Frontal cortex (tissue), 4 donors: ENCODE results near the gene RNF7. TPM values are rescaled to one million over a fixed set of nuclear protein-coding genes. Genes with fewer than 3 reads are reported as not detected.
"Not testable (repeated sequence)": the region's sequence is repeated elsewhere in the genome, so short reads cannot be mapped to it uniquely, and the experiment has no call there.

Experiments
- DNase-seq, 2 donors: peaks; one replicate each; pipeline ENCODE4 v3.0.0; 2012; ENCODE audit warnings: low spot score in 2 of 2
- FAIRE-seq: peaks from 2 replicates; lab custom pipeline; 2012; peaks lifted over from hg19 to GRCh38; lab: Jason Lieb, UNC
- total RNA-seq: library from RNA; depleted of rRNA; stranded (reverse); fragments of >200 nt; gene quantifications from one replicate; pipeline ENCODE4 v1.2.3, GENCODE V29; 2014
- donor health status: control.
- donor health status: control.
- donor health status: control.

The RNF7 gene
- total RNA-seq: 39.9 TPM

GRCh38 chr3:141738022-141738890 is at the start of gene RNF7:
Gene RNF7, plus strand, starts transcription at chr3:141738298. Its CDS starts 44 bp downstream, at chr3:141738342.
- FAIRE-seq (no peak), DNase-seq (peak; percentile 88 to 92)

GRCh38 chr3:141690431-141691072 is 47.5 kb upstream of the RNF7 start:
- no peak for FAIRE-seq
- DNase-seq: no peak

GRCh38 chr3:141691471-141691870 is 46.6 kb upstream of the RNF7 start:
- FAIRE-seq, DNase-seq: not testable (repeated sequence)

- not testable (repeated sequence) for FAIRE-seq, DNase-seq
Measured at GRCh38 chr3:141692973-141693372, 45.1 kb upstream of the RNF7 start.

- FAIRE-seq (no peak), DNase-seq (no peak)
Measured at GRCh38 chr3:141699324-141699723, 38.8 kb upstream of the RNF7 start.

GRCh38 chr3:141699897-141700296 is 38.2 kb upstream of the RNF7 start:
- FAIRE-seq: no peak
- DNase-seq: no peak

- not testable (repeated sequence) for FAIRE-seq, DNase-seq
Measured at GRCh38 chr3:141703367-141703766, 34.7 kb upstream of the RNF7 start.

- DNase-seq (no peak), FAIRE-seq (no peak)
Measured at GRCh38 chr3:141707741-141708203, 30.3 kb upstream of the RNF7 start.

GRCh38 chr3:141708367-141708766 is 29.7 kb upstream of the RNF7 start:
- DNase-seq: no peak

GRCh38 chr3:141709126-141709770 is 28.9 kb upstream of the RNF7 start:
- DNase-seq: no peak
- no peak for FAIRE-seq

More at GRCh38 chr3:141708367-141708766, 29.7 kb upstream of the RNF7 start:
- FAIRE-seq: no peak

GRCh38 chr3:141710121-141710520 is 28.0 kb upstream of the RNF7 start:
- FAIRE-seq (no peak), DNase-seq (no peak)

- DNase-seq: no peak
Measured at GRCh38 chr3:141710888-141711616, 27.0 kb upstream of the RNF7 start.

GRCh38 chr3:141714671-141715070 is 23.4 kb upstream of the RNF7 start:
- no peak for DNase-seq
- no peak for FAIRE-seq

More at GRCh38 chr3:141710888-141711616, 27.0 kb upstream of the RNF7 start:
- FAIRE-seq: no peak

- FAIRE-seq (no peak), DNase-seq (no peak)
Measured at GRCh38 chr3:141722081-141722480, 16.0 kb upstream of the RNF7 start.

GRCh38 chr3:141722648-141723047 is 15.4 kb upstream of the RNF7 start:
- FAIRE-seq: no peak

GRCh38 chr3:141723255-141723654 is 14.8 kb upstream of the RNF7 start:
- DNase-seq: no peak
- FAIRE-seq: no peak

More at GRCh38 chr3:141722648-141723047, 15.4 kb upstream of the RNF7 start:
- no peak for DNase-seq

- DNase-seq (no peak), FAIRE-seq (no peak)
Measured at GRCh38 chr3:141724186-141724585, 13.9 kb upstream of the RNF7 start.

- FAIRE-seq: no peak
- DNase-seq: no peak
Measured at GRCh38 chr3:141725036-141725435, 13.1 kb upstream of the RNF7 start.

- no peak for DNase-seq
- no peak for FAIRE-seq
Measured at GRCh38 chr3:141726483-141726882, 11.6 kb upstream of the RNF7 start.
